ENCODE results near the gene ERC2. TPM values are rescaled to one million over a fixed set of nuclear protein-coding genes. Genes with fewer than 3 reads are reported as not detected.

ERC2 gene
- total RNA-seq, 1 experiment from 2014 or later, result 0.26 TPM

DNA sequence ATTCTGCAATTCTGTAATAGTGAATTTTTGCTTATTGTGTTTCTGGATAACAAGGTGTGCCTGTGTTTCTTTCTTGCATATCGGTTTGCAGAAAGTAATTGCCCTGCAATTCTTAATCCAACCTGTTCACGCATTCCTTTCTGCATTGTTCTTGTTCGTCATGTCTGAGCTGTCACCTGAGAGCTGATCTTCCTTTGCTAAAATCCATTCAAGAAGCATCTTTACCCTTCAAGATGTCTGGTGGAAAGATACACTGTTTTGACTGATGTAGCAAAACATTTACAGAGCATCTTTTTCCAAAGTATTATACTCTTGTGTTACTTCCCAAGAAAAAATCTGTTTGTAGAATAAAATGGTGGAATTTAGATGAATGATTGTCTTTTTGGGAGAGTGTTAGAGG is 822.1 kb downstream of the ERC2 start:
- no peak for DNase-seq (ENCODE audit: low spot score)

GRCh38 chr3:55645422-55645821 is 822.8 kb downstream of the ERC2 start:
- no peak for DNase-seq (ENCODE audit: low spot score)

- no peak for DNase-seq (ENCODE audit: low spot score)
Observed at GRCh38 chr3:55643283-55643682, 825.0 kb downstream of the ERC2 start.

- no peak for DNase-seq (ENCODE audit: low spot score)
Observed at GRCh38 chr3:55641964-55642363, 826.3 kb downstream of the ERC2 start.

DNA sequence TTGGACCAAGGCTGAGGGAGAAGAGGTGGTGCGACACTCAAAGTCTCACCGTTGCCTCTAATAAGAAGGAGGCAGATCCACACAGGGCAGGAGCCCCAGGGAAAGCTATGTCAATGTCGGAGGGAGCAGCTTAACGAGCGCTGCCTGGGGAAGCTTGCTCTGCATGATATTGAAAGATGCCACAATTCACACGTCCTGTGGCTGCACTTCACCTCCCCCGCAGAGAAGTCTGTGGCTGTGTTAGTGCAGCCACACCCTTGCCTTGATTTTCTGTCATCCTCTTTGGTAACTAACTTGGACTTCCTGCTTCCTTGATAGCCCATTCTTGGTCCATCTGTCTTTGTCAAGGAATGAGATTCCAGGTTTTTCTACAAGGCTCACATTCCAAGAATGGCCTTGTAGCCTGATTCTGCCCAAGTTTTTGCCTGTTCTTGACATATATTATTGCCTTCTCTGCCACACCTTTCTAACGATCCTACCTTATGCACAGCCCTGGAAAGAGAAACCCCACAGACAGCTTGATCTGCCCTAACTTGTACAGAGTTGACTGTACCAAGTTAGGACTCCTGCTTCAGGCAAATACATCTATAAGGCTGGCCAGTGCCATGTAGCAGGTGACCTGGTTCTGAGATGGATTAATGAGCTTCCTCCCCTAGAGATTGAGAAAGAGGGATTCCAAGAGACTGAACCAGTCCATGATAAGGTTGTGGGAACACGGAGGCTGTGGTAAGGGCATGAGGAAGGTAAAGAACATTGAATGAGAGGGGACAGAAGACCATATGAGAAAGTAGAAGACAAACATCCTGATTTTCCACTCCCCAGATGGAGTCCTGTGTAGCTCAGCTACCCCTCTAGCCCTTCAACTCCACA is 828.1 kb downstream of the ERC2 start:
- no peak for DNase-seq (ENCODE audit: low spot score)

- DNase-seq (ENCODE audit: low spot score), result no peak
Observed at GRCh38 chr3:55639143-55639542, 829.1 kb downstream of the ERC2 start.

DNA sequence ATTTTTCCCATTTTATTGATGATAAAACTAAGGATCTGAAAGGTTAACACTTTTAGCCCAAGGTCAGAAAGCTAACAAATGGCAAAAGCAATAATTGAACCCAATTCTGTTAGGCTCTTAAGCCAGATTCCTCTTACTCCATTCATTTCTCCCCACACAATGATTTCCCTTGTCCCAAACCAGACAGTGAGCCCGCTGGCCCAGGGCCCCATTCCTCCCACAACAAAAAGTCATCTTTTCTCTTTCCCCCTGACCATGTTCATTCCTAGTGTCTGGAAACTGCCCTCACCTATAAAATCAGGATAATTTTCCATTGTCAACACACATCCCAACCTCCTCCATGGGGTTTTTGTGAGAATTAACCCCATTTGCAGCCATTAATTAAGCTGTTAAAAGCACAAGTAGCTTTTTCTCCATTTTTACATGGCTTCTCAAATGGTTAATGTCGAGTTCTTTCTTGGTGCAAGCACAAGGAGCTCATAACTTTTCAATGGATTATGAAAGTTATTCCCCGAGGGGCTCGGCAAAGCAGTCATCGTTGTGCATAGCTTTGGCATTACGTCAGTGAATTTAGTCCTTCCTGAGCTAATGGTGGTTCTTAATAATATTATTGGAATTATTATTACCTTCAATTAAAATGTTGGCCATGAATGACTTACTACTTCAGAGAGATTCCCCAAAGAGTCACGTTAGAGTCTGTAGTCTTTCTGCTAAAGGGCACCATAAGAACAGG is 830.2 kb downstream of the ERC2 start:
- DNase-seq (ENCODE audit: low spot score), result no peak

DNA sequence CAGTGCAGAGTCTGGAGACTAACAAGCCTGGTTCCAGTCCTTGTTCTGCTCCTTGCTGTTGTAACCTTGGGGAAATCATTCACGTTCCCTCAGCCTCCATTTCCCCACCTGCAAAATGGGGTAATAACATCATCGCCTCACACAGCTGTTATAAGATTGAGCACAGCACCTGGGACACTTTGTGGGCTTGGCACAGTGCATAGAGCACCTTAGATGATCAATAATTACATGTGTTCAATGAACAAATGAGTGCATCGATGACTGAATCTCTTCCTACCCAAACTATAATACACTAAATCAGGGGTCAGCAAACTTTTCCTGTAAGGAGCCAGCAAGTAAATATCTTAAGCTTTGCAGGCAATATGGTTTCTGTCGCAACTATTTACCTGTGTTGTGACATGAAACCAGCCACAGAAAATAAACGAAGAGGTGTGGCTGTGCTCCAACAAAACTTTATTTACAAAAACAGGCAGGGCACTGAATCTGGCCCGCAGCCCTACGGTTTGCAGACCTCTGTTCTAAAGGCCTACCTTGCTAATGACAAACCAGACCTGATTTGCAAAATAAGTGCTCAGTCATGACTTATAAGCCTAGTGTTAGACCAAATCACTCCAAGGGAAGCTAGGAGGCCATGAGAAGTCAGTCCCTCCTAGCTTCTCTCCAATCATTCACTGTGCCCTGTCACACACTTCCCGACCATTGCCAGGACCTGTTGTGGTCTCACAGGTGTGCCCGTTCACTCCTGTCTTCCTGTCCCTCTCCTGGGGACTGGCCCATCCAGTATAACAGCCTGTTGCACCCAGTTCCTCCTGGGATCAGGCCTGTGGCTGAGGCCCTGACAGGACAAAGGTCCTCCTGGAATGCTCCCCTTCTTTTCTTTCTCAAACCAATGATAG is 831.7 kb downstream of the ERC2 start:
- DNase-seq (ENCODE audit: low spot score), result no peak

- no peak for DNase-seq (ENCODE audit: low spot score)
Observed at GRCh38 chr3:55634345-55634744, 833.9 kb downstream of the ERC2 start.

DNA sequence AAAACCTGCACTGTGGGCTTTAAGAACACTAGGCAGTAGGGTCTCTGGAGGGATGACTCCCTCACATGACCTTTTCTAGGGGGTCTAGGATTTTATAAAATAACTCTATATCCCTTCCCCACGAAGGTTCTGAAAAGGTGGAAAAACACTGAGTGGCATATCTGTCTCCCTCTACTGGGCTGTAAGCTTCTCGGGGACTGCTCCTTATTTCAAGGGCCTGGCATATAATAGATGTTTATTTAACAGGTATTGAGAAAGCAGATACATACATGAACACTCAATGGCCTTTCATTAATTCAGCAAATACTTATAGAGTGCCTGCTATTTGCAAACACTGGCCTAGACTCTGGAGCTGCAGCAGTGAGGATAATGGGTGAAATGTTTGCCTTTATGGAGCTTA is 834.9 kb downstream of the ERC2 start:
- DNase-seq (ENCODE audit: low spot score), result no peak

DNA sequence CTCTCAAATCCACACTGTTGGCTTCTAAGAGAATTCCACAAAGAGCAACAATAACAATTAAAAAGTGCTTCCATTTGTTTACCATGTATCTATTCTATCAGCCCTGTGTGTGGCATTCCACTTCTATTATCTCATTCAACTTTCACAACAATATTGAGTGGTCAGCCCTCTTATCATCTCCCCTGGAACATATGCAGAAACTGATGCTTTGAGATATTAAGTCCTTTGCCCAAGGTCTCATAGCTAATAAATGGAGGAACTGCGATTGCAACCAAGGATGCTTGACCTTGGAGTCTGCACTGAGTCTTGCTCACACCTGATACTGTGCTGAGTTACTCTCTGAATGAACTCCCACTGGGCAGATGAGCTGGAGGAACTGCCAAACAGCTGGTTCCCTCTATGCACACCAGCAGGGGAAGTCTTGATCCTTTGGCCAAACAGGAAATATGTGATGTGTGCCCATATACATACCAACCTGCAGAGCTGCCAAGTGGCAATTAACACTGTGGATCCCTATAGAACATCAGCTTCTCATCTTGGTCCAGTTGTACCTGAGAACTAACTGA is 836.4 kb downstream of the ERC2 start:
- no peak for DNase-seq (ENCODE audit: low spot score)

- no peak for DNase-seq (ENCODE audit: low spot score)
Observed at GRCh38 chr3:55630921-55631299, 837.4 kb downstream of the ERC2 start.

DNA sequence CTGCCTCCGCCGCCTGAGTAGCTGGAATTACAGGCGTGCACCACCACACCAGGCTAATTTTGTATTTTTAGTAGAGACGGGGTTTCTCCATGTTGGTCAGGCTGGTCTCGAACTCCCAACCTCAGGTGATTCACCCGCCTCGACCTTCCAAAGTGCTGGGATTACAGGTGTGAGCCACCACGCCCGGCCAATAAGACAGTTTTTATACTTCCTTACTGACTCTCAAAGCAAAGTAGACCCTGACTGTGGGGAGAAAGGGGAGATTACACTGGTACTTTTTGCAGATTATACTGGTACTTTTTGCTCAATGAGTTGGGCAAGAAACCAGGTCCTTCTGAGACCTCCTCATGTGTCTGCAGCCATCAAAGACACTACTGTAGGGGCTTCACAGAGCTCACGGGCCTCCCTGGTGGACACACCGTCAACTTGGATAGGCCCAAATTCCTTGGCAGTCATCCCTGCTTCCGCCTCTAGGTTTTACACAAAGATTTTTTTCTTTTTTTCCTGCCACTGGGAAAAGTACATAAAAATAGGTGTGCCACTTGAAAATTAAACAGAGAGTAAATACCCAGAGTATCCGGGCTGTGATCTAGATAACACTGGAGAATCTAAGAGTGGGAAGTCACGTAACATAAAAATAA is 837.9 kb downstream of the ERC2 start:
- DNase-seq (ENCODE audit: low spot score), result no peak

GRCh38 chr3:55629432-55629831 is 838.8 kb downstream of the ERC2 start:
- no peak for DNase-seq (ENCODE audit: low spot score)

DNA sequence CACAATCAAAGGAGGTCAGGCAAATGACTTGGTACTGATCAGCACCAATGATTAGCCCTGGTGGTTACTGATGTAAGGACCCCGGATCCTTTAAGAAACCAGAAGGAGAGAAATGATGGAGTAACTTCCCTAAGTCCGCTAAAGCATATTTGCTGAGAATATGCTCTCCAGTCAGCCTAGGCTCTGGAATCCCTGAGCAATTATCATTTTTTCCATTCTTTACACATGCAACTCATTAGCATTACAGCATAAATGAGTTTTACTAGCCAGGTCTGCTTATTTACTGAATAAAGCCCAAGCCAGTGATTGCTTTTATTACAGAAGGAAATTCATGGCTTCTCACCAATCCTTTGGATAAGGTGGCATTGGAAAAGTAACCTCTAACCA is 842.0 kb downstream of the ERC2 start:
- no peak for DNase-seq (ENCODE audit: low spot score)

GRCh38 chr3:55624238-55624637 is 844.0 kb downstream of the ERC2 start:
- DNase-seq (ENCODE audit: low spot score), result peak; percentile 86

DNA sequence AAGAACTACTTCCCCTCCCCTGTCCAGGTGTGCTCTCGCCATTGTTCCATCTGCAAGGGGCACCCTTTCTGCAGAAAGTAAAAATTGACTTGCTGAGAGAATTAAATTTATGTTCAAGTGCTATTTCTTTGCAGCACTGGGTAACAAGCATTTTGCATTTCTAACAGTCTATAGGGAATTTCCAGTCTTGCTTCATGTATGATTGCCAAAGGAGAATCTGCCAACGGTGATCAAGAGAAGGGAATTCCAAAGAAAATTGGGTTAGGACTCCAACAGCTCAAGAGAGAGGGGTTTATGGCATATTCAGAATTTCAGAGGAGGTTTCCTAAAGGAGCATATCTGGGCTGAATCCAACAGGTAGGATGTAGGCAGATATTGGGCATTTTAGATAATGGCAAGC is 844.5 kb downstream of the ERC2 start:
- DNase-seq (ENCODE audit: low spot score), result no peak

- no peak for DNase-seq (ENCODE audit: low spot score)
Observed at GRCh38 chr3:55622733-55623132, 845.5 kb downstream of the ERC2 start.

DNA sequence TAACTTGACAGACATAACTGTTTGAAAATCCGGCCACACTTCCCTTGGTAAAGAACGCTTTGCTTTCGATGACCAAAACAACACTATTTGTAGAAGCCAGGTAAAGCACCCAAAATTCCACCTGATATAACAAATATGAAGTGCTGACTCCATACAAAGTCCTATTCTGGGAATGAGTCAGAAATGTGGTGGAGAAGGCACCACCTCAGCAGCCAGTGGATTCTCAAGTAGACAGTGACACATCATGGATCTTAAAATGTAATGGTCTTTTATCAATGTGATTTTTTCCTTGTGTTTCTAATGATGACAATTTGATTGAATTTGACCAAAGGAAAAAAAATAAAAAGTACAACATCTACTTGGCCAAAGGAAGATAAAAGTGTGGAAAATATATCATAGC is 846.2 kb downstream of the ERC2 start:
- DNase-seq (ENCODE audit: low spot score), result peak; percentile 57

DNA sequence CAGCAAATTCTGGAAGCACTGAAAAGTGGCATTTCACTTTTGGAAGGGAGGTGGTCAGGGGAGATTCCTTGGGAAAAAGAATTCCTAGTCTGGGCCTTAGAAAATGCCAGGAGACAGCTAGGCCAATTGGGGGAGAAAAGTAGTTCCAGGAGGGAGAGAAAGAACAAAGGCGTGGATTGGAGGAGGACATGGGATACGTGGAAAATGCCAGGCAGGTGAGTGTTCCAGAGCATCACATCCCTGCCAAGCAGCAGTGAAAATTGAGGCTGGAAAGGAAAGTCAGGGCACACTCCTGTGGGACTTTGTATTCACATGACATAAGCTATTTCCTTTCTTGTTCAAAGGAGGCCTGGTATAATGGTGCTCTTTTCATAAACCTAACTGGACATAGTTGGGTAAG is 846.6 kb downstream of the ERC2 start:
- no peak for DNase-seq (ENCODE audit: low spot score)

DNA sequence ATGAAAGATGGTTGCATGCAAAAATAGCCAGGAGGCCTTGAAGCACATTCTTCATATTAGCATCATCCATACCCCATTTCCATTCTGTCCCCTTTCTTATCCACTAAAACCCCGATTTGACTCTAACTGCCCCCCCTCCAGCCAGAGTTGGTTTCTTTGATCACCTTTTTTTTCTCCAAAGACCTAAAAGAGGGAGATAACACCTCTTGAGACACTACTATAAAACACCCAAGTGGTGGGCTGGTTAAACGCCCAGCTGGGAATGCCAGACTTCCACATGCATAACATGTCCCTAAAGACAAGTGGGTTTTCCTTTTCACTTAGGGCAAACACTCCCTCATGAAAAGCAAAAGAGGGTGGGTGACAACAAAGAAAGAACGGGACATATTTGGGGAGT is 847.2 kb downstream of the ERC2 start:
- DNase-seq (ENCODE audit: low spot score), result no peak

Measured in A172 (cell line).